Measurements from ENCODE around the gene STX8.
"Not testable (repeated sequence)": the region's sequence is repeated elsewhere in the genome, so short reads cannot be mapped to it uniquely, and the experiment has no call there.

The STX8 gene

DNA sequence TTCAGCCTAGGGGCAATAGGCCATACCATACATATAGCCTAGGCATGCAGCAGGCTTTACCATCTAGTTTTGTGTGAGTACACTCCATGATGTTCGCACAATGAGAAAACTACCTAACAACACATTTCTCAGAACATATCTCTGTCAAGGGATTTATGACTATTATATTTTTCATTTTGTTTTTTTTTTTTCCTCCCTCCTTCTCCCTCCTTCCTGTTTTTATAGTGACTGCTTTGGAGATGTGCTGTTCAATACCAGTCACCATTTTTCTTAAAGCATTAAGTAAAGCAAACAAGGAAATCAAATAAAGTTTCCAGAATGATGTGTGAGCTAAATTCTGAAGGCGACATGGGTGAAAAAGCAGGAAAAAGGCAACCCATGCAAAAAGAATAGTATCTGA is 194.6 kb downstream of the STX8 start:
- no peak overlapping the region for H3K4me3 ChIP-seq (ENCODE audit: low read depth, low read length)
- TF ChIP-seq, protein P1, sequence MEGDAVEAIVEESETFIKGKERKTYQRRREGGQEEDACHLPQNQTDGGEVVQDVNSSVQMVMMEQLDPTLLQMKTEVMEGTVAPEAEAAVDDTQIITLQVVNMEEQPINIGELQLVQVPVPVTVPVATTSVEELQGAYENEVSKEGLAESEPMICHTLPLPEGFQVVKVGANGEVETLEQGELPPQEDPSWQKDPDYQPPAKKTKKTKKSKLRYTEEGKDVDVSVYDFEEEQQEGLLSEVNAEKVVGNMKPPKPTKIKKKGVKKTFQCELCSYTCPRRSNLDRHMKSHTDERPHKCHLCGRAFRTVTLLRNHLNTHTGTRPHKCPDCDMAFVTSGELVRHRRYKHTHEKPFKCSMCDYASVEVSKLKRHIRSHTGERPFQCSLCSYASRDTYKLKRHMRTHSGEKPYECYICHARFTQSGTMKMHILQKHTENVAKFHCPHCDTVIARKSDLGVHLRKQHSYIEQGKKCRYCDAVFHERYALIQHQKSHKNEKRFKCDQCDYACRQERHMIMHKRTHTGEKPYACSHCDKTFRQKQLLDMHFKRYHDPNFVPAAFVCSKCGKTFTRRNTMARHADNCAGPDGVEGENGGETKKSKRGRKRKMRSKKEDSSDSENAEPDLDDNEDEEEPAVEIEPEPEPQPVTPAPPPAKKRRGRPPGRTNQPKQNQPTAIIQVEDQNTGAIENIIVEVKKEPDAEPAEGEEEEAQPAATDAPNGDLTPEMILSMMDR (IDR thresholded peaks at IDR 0.05; ENCODE audit: low read depth, low read length), result no peak

DNA sequence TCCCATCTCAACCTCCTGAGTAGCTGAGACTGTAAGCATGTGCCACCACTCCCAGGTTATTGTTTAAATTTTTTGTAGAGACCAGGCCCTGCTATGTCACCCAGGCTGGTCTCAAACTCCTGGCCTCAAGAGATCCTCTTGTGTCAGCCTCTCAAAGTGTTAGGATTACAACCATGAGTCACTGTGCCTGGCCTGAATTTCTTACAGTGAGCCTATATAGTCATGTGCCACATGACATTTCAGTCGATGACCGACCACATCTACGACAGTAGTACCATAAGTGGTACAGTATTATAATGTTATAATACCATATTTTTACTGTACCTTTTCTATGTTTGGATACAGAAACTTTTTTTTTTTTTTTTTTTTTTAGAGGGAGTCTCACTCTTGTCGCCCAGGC is 195.3 kb downstream of the STX8 start:
- H3K4me3 ChIP-seq (ENCODE audit: low read depth, low read length), result no peak overlapping the region
- TF ChIP-seq, protein P1 (IDR thresholded peaks at IDR 0.05; ENCODE audit: low read depth, low read length), result no peak

DNA sequence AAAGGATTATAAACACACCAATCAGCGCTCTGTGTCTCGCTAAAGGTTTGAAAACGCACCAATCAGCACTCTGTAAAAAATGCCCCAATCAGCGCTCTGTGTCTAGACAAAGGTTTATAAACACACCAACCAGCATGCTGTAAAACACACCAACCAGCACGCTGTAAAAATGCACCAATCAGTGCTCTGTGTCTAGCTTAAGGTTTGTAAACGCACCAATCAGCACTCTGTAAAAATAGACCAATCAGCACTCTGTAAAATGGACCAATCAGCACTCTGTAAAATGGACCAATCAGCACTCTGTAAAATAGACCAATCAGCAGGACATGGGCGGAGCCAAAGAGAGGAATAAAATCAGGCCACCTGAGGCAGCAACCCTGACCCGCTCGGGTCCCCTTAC is 199.4 kb downstream of the STX8 start:
- H3K4me3 ChIP-seq (ENCODE audit: low read depth, low read length), result not testable (repeated sequence)

DNA sequence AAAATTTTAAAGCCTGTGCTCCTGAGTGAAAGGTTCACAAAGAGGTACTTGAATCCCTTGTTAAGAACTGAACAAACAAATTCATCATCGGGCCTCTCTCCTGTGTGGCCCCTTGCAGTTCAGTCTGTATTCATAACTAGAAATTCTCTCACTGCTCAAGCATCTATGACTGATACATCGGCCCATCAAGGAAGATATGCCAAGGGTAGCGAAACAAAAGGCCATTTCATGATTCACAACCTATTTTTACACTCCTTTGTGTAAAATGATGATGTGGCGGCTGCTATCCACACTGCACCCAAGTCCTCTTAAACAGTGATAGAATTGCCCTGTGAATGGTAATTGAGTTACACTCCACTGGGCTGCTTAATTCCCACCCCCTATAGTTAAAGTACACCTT is 204.6 kb downstream of the STX8 start:
- TF ChIP-seq, protein P1 (IDR thresholded peaks at IDR 0.05; ENCODE audit: low read depth, low read length), result no peak
- no peak overlapping the region for H3K4me3 ChIP-seq (ENCODE audit: low read depth, low read length)

DNA sequence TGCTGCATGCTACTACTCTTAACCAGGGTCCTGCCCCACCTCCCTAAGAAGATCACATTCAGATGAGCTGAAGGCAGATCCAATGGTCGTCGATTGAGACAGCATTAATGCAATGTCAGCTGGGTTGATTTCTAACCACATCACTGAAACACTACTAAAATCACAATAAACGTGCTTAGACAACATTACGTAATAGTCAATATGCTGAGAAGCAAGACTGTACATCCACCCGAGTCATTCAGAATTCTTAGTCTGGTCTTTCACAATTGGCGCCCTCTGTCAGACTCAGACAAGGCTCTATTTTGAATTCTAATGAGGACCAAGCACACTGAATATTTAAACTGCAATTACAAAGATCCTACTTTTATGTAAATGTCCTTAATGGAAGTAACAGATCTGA is 205.2 kb downstream of the STX8 start:
- H3K4me3 ChIP-seq (ENCODE audit: low read depth, low read length), result no peak overlapping the region
- TF ChIP-seq, protein P1 (IDR thresholded peaks at IDR 0.05; ENCODE audit: low read depth, low read length), result no peak

DNA sequence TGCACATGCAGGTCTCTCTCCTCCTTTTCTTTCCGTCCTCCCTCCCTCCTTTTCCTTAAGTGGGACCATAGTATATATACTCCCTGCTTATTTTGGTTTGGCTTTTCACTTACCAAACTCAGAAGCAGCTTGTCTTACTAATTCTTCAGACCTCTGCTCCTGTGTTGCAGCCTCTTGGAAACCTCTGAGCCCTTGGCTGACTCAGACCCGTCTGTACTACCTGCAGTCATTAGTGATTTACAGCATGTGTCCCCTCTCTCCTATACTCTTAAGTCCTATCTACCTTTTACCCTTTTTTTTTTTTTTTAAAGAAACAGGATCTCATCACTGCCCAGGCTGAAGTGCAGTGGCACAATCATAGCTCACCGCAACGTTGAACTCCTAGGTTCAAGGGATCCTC is 207.0 kb downstream of the STX8 start:
- no peak overlapping the region for H3K4me3 ChIP-seq (ENCODE audit: low read depth, low read length)
- TF ChIP-seq, protein P1 (IDR thresholded peaks at IDR 0.05; ENCODE audit: low read depth, low read length), result no peak

DNA sequence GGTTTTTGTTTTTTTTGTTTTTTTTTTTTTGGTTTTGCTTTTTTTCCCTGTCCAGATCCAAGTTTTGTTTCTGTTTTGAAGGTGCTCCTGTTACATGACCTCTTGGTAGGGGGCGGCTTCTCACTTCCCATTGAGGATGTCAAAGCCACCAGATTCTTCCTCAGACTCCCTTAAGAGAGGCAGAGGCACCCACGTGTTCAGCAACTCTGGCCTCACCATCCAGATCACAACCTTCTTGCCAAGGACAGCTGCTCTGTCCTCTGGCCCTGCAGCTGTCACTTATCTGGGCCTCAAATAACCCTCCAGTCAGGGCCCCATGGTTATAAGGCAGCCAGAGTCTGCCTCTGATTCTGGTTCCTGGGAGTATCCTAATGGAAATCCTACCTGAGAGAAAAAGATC is 208.5 kb downstream of the STX8 start:
- TF ChIP-seq, protein P1 (IDR thresholded peaks at IDR 0.05; ENCODE audit: low read depth, low read length), result no peak
- H3K4me3 ChIP-seq (ENCODE audit: low read depth, low read length), result no peak overlapping the region

DNA sequence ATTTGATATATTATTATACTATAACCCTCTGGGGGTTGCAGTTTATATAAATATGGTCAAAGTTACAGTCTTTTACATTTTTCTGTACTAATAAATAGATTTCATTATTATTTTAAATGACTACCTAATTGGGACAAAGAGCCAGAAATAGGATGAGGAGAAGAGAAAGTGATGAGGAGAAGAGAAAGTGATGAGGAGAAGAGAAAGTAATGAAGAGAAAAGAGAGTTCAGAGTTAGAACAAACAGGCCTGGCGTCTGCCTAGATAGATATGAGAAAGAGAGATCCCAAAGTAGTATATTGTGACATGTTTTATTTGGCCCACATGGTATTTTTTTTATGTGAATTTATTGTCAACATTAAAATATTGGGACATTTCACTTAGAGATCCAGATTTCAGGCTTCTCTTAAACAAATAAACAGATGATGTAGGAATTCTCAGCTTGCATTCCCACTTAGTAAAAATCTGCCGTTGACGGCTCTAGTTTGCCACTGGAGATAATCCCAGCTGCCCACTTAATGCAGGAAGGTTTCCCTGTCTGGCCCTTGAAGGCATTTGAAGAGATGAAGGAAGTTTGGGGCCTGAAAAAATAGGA is 210.7 kb downstream of the STX8 start:
- TF ChIP-seq, protein P1 (IDR thresholded peaks at IDR 0.05; ENCODE audit: low read depth, low read length), result no peak
- no peak overlapping the region for H3K4me3 ChIP-seq (ENCODE audit: low read depth, low read length)
